ENCODE measurements around the gene TJP1. TPM values are rescaled to one million over a fixed set of nuclear protein-coding genes. Genes with fewer than 3 reads are reported as not detected.

The TJP1 gene
- polyA plus RNA-seq, 1 donor (not counting 4 experiments of a cell fraction or from before 2014, with no cell fraction given) = 54.7 TPM

GRCh38 chr15:29812384-29812694 lies 9.9 kb downstream of the TJP1 start:
- Histone ChIP-seq H3K27me3 (ENCODE audit: control insufficient read depth, extremely low read depth, insufficient read depth, low read length) (no peaks in the 10 kb centered on the region), H3K4me1 (ENCODE audit: control insufficient read depth, extremely low read depth, insufficient read depth, low read length) (peaks cover 35% of the 10 kb centered on the region), H3K79me2 (ENCODE audit: control insufficient read depth, insufficient read depth, low read length) (peaks cover 95% of the 10 kb centered on the region), H4K20me1 (ENCODE audit: control insufficient read depth, extremely low read depth, insufficient read depth, low read length) (peaks cover 25% of the 10 kb centered on the region), H3K4me2 (ENCODE audit: control insufficient read depth, extremely low read depth, insufficient read depth, low read depth, low read length) (peak overlapping the region; percentile 45), H3K9ac (ENCODE audit: control insufficient read depth, extremely low read depth, insufficient read depth, low read length) (no peak overlapping the region), H3K4me3 (ENCODE audit: control insufficient read depth in 2 of 3, extremely low read depth in 1 of 3, insufficient read depth in 2 of 3, low read depth in 1 of 3, low read length in 3 of 3) (no peak overlapping the region), H3K9me1 (ENCODE audit: control insufficient read depth, extremely low read depth, insufficient read depth, low read length) (peaks cover 4% of the 10 kb centered on the region), H3K27ac (ENCODE audit: control insufficient read depth, insufficient read depth, low read length) (peak overlapping the region; percentile 33), H2AFZ (ENCODE audit: control insufficient read depth, low read length) (no peak overlapping the region), H3K9me3 (ENCODE audit: control insufficient read depth, low read depth, low read length) (no peaks in the 10 kb centered on the region), H3K36me3 (ENCODE audit: control insufficient read depth in 2 of 2, extremely low read depth in 1 of 2, insufficient read depth in 2 of 2, low read length in 2 of 2) (peaks cover 0 to 3% of the 10 kb centered on the region in 2 experiments)
- TF ChIP-seq CTCF (optimal IDR thresholded peaks at IDR 0.05 in 1 of 3, IDR thresholded peaks at IDR 0.05 in 1 of 3, conservative IDR thresholded peaks at IDR 0.05 in 1 of 3; ENCODE audit: extremely low read depth in 1 of 3, insufficient read depth in 2 of 3, low read length in 3 of 3) (no peak), EZH2 (IDR thresholded peaks at IDR 0.05; ENCODE audit: low read length) (no peak)
- FAIRE-seq = peak; percentile 75
- dilution Hi-C loops (cut with MboI; ENCODE audit: extremely low pct_ligation_motif_present, low sequenced_read_pairs) = no loop called here
- peak; percentile 58 for DNase-seq (ENCODE audit: low read depth, low spot score)

- FAIRE-seq (no peak), DNase-seq (ENCODE audit: low read depth, low spot score) (no peak)
- no peaks in the 10 kb centered on the region for H3K27me3 ChIP-seq (ENCODE audit: control insufficient read depth, extremely low read depth, insufficient read depth, low read length)
- no peaks in the 10 kb centered on the region for H3K9me3 ChIP-seq (ENCODE audit: control insufficient read depth, low read depth, low read length)
- H3K36me3 ChIP-seq (ENCODE audit: control insufficient read depth in 2 of 2, extremely low read depth in 1 of 2, insufficient read depth in 2 of 2, low read length in 2 of 2) = peaks cover 0 to 3% of the 10 kb centered on the region in 2 experiments
- no peak overlapping the region for H2AFZ ChIP-seq (ENCODE audit: control insufficient read depth, low read length)
- peaks cover 7% of the 10 kb centered on the region for H3K9me1 ChIP-seq (ENCODE audit: control insufficient read depth, extremely low read depth, insufficient read depth, low read length)
- H3K4me2 ChIP-seq (ENCODE audit: control insufficient read depth, extremely low read depth, insufficient read depth, low read depth, low read length) = peak overlapping the region; percentile 20
- TF ChIP-seq CTCF (optimal IDR thresholded peaks at IDR 0.05 in 1 of 3, IDR thresholded peaks at IDR 0.05 in 1 of 3, conservative IDR thresholded peaks at IDR 0.05 in 1 of 3; ENCODE audit: extremely low read depth in 1 of 3, insufficient read depth in 2 of 3, low read length in 3 of 3) (no peak), EZH2 (IDR thresholded peaks at IDR 0.05; ENCODE audit: low read length) (no peak)
- H3K4me3 ChIP-seq (ENCODE audit: control insufficient read depth in 2 of 3, extremely low read depth in 1 of 3, insufficient read depth in 2 of 3, low read depth in 1 of 3, low read length in 3 of 3) = no peak overlapping the region
- no peak overlapping the region for H3K9ac ChIP-seq (ENCODE audit: control insufficient read depth, extremely low read depth, insufficient read depth, low read length)
- H3K79me2 ChIP-seq (ENCODE audit: control insufficient read depth, insufficient read depth, low read length) = peaks cover 95% of the 10 kb centered on the region
- dilution Hi-C loops (cut with MboI; ENCODE audit: extremely low pct_ligation_motif_present, low sequenced_read_pairs) = no loop called here
- no peak overlapping the region for H3K27ac ChIP-seq (ENCODE audit: control insufficient read depth, insufficient read depth, low read length)
- H3K4me1 ChIP-seq (ENCODE audit: control insufficient read depth, extremely low read depth, insufficient read depth, low read length) = peaks cover 35% of the 10 kb centered on the region
- H4K20me1 ChIP-seq (ENCODE audit: control insufficient read depth, extremely low read depth, insufficient read depth, low read length) = peaks cover 25% of the 10 kb centered on the region
Observed at GRCh38 chr15:29811691-29812383, 10.4 kb downstream of the TJP1 start.
